Activated gamma-delta T cell treated with anti-CD3 and anti-CD28 coated beads, Interleukin-2, amount 50 U/mL, for 16 hours (primary cell): ENCODE results near the gene CCDC9B.

Experiments
- DNase-seq: peaks from one replicate; pipeline ENCODE4 v3.0.0-alpha.2; 2020; ENCODE audit warnings: low read depth

The CCDC9B gene

DNA sequence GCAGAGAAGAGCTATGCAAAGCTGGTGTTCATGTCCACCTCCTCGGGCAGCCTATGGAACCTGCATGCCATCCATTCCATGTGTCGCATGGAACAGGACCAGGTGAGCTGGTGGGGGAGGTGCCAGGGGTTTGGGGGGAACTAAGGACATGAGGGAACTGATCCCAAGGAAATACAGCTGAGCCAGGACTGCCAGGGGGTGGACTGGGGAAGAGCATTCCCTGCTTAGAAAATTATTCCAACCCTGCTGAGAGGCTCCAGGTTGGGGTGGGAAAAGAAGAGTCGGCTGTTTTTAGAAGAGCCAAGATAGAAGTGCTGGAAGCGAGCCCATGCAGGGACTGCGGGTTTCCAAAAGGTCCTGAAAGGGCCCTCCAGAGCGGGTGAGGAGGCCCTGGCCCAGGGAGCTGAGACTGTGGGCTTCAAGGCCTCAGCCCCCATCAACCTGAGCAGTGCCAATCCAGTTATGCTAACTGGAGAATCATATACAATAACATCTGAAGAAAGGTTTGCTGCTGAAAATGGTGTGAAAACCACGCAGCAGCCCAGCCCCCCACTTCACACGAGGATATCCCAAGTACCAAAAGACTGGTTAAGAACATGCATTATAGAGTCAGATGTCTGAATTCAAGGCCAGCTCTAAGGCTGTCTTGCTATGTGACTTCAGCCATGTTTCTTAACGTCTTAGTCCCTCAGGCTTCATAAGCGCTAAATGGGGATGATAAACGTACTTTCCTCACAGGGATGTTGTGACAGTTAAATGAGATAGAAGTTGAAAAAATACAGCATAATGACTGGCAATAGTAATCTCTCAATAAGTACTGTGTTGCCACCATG is 25.1 kb upstream of the CCDC9B start:
- DNase-seq = no peak

DNA sequence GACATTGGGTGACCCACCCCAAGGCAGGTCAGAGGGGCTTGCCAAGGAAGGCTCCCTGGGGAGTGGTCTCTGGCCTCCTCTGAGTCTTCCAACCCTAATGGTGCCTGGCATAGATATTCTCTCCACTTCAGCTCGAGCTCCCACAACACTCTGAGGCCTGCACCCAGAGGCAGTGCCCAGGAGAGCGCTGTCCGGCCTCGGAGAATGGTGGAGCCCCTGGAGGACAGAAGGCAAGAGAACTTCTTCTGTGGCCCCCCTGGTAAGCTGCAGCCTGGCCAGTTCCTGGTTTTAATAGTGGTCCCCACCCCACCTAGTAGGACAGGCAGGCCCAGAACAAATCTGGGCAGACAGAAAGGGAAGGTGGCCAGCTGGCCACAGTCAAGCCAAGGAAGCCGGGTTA is 24.3 kb upstream of the CCDC9B start:
- no peak for DNase-seq

DNA sequence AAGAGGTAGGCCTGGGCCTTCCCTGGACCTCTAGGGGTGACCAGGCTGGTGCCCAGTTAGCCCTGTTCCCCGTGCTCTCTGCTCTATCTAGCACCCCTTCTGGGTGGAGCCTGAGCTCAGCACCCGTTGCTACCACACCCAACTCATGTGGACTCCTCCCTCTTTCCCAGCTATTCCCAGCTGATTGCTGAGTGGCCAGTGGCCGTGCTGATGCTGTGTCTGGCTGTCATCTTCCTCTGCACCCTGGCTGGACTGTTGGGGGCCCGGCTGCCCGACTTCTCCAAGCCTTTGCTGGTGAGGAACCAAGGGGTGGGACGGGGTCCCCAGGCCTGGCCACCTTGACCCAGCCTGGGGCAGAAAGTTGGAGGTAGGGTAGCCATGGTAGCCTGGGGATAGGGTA is 23.5 kb upstream of the CCDC9B start:
- no peak for DNase-seq

DNA sequence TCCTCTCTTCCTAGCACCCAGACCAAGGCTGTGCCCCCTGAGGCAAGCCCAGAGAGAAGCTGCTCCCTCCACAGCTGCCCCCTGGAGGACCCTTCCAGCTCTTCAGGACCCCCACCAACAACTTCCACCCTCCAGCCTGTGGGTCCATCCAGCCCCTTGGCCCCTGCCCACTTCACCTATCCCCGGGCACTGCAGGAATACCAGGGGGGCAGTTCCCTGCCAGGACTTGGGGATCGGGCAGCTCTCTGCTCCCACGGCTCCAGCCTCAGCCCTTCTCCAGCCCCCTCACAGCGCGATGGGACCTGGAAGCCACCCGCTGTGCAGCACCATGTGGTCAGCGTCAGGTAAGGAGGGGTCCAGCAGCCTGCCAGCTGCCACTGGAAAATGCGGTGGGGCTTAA is 22.9 kb upstream of the CCDC9B start:
- no peak for DNase-seq

DNA sequence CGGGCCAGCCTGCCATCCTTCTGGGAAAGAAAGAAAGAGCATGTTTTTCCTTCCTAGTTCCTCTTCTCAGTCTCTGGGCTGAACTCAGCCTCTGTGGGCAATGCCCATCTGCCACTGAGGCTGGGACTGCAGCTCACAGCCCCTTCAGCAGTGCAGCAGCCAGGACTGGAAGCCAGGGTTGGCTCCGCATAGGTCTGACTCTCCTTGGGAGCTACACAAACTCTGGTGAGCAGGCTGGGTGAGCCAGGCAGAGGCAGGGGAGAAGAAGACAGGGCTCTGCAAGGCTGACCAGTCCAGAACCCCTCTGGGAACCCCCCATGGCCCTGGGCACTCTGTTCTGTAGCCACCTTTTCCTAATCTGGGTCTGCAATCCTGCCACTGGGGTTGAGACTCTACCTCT is 20.9 kb upstream of the CCDC9B start:
- DNase-seq = no peak

DNA sequence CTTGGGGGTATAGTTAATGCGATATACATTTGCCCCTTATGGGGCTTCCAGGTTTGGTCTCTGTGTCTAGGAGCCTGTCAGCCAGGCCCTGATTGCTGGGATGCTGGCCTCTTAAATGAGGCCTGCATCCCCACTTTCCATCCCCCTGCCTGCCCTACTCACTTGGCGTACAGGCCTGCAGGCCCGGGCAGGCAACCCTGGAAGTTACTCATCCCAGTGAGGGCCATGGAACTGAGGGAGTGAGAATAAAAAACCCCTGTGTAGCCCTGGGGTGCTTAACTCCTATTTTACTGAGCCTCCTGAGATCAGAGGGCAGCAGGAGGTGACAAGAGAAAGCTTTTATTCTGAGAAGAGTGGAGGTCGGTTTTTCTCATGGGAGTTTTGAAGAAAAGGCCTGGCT is 19.3 kb upstream of the CCDC9B start:
- DNase-seq = no peak

DNA sequence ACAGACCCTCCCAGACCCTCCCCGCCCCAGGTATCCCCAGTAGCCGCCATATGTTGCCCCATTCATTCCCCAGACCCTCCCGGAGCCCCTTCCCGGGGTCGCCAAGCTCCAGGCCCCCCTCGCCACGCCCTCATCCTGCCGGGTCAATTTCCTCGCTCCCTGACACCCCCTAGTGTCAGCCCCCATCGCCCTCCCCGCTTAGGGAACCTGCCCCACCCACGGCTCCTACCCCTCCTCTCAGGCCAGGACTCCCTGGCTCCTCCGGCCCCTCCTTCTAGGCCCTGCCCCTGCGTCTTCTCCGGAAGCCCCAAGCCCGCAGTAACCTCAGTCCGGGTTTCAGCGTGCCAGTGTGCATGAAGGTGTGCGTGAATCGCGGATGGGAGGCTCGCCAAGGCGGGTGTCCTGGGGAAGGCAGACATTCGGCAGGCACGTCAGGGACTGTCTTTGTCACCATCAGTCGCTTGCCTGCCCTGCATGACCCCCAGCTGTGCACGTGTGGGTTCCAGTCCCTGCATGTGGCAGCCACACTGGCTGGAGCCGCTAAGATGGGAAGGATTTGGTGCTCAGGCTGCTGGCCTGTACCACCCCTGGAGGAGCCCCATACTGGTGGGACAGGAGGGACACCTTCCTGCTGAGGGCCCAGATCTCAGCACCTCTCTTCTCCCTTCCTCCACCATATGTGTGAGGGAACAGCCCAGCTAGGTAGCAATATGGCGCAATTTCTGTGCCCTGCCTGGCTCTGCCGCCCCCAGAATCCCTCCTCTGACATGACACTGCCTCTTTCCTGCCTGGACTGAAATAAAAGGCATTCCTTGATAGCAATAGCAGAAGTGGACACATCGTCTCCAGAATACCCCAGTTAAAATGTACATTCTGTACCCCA is 18.0 kb upstream of the CCDC9B start:
- DNase-seq = peak; percentile 17

DNA sequence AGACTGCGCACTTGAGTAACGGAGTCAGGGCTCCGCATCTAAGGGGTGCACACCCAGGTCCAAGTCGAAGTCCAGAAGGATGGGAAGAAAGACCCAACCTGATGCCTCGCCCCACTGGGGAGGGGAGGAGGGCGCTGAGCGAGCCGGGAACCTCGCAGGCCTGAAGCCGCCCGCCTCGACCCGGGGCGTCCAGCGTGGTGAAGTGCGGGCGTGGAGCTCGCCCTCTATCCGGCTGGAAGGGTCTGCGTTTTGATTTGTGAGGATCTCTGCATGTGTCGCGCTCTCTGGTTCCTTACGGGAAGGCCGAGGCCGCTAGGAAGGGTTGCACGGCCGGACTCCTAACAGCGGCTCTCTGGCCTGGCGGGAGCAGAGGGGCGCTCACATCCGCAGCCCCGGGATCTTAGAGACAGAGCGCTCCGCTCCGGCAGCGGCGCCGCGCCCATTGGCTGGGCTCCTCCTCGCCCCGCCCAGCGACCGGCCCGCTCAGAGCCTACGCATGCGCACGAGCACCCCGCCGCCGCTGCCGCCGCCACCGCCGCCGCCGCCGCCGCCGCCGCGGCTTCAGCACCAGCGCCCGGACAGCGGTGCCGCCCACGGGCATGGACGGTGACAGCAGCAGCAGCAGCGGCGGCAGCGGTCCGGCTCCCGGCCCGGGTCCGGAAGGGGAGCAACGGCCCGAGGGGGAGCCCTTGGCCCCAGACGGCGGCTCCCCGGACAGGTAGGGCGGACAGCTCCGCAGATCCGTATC is 17.2 kb upstream of the CCDC9B start, which contains the start of gene DISP2:
DISP2 (plus strand) TSS at position 497 of the 748 bp plus-strand sequence; CDS start at position 600, 103 bp downstream.
- DNase-seq = peak; percentile 76

DNA sequence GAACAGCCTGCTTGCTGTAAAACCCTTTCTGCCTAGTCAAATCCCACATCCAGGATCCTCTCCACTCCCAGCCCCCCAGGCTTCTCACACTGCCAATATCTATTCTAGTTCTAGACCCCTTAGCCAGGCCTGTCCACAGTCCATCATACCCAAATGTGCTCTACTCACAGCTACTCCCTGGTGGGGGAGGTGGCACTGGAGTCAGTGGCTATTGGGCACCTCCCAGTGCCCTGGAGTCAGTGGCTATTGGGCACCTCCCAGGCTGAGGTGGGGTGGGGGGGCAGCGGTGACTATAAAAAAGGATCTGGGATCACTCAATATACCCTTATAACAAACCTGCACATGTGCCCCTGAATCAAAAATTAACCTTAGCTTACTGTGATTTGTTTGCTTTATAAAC is 16.5 kb upstream of the CCDC9B start:
- no peak for DNase-seq

DNA sequence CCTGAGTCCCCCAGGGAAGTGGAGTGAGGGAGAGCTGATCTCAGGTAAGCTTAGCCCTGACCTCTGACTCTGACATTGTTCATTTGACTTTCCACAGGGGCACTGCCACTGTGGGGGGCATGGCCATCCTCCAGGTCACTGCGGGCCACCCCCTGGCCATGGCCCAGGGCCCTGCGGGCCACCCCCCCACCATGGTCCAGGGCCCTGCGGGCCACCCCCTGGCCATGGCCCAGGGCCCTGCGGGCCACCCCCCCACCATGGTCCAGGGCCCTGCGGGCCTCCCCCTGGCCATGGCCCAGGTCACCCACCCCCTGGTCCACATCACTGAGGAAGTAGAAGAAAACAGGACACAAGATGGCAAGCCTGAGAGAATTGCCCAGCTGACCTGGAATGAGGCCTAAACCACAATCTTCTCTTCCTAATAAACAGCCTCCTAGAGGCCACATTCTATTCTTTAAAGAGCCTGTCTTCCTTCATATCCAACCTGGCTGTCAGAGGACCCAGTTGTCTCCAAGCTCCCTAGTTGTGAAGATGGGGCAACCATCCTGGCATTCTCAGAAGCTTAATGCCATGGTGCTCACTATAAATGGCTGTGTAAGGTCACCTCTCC is 15.3 kb upstream of the CCDC9B start:
- no peak for DNase-seq

DNA sequence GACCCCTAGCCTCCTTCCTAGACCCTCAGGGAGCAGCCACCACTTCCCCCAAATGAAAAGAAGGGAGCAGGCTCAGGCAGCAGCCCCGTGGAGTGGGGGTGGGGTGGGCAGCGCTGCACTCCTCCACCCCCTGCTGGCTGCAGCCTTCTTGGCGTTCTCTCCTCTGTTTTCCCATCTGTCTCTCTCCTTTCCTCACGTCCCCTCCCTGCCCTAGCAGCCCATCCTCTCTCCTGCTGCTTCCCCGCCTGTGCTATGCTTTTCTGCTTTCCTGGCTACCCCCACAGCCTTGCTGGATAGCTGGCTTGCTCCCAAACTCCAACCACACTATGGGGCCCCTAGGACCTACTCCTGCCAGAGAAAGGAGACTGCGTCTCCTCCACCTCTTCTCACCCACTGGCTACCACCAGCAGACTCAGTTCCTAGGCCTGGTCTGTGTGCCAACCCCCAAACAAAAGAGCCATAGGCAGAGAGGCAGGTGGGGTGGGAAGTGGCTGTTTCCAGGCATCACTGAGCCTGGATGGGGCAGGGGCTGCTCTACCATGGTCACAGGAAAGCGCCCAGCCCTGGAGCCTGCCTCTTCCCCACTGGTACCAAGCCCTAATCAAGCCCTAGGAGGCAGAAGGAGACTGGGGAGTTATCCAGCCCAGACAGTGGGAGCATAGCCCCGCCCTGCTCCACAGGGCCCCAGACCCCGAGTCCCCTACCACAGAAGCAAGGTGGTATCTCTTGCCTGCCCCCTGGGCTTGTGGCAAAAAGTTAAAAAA is 13.9 kb upstream of the CCDC9B start:
- DNase-seq = no peak

DNA sequence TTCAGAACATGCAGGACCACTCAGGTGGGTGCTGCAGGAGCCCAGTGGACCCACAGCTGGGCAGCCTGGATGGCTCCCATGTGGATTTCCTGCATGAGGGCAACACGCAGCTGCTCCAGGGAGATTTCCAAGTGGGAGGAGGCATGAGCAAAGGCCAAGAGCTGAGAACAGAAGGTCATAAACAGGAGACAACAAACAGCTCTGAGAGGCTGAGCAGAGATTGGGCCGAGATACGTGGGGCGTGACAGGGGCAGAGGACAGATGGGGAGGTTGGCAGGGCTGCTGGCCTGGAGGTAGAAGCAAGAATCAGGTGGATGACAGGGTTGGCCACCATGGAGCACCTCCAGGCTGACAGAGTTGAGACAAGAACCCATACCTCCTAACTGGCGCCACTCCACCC is 13.0 kb upstream of the CCDC9B start:
- DNase-seq = no peak

DNA sequence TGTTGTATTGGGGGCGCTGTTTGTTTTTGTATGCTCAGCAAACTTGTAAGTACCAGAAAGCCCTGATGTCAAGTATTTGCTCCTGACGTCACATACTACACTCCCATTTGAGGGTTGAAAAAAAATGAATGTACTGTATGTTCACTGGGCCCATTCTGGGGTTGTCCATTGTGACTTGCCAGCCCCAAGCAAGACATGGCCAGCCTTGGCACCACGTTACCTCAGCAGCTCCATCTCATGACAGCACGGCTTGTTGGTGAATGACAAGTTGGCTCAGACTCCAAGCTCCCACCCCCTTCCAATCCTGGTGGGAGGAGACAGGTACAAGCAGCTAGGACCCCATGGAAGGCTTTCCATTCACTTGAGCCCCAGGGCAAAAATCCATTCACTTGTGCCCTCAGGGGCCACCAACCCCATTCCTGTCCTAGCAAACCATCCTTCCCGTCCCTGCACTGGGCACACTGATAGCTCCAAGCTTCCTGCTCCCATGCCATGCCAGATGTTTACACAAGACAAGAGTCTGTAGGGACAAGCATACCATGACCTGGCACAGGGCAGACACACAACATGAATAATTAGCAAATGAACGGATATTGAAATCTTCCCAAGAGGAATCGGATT is 11.7 kb upstream of the CCDC9B start:
- no peak for DNase-seq

DNA sequence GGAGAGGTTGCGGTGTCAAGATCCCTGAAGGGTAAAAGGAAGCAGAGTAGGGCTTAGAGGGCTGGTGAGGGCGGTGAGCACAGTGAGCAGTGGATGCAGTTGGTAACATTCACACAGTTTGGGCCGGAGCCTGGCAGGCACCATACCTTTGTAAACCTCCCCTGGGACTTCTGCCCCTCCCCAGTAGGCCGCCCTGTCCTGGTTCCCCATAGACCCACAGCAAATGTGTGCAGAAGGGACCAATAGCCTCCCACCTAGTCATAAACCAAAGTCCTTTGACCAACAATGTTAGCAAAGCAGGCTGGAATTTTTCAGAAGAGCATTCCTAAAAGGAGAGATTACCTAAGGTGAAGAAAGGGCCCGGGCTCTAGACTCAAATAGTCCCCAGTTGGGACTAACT is 8.4 kb upstream of the CCDC9B start:
- no peak for DNase-seq

DNA sequence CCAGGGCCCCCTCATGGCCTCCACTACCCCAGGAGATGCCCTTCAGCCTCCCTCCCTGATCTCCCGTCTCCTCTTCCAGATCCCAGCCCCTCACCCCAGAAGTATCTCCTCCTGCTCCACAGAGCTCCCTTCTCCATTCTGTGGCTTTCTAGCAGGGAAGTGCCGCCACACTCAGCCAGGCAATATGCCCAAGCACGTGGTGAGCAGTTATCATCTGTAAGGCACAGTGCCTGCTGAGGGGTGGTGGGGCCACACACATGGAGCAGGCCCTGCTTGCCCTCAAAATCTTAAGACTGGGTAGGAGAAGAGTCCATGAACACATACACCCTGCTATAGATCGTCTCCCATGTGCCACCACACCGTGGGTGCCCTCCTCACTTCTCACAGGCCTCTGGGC is 7.7 kb upstream of the CCDC9B start:
- DNase-seq = no peak

DNA sequence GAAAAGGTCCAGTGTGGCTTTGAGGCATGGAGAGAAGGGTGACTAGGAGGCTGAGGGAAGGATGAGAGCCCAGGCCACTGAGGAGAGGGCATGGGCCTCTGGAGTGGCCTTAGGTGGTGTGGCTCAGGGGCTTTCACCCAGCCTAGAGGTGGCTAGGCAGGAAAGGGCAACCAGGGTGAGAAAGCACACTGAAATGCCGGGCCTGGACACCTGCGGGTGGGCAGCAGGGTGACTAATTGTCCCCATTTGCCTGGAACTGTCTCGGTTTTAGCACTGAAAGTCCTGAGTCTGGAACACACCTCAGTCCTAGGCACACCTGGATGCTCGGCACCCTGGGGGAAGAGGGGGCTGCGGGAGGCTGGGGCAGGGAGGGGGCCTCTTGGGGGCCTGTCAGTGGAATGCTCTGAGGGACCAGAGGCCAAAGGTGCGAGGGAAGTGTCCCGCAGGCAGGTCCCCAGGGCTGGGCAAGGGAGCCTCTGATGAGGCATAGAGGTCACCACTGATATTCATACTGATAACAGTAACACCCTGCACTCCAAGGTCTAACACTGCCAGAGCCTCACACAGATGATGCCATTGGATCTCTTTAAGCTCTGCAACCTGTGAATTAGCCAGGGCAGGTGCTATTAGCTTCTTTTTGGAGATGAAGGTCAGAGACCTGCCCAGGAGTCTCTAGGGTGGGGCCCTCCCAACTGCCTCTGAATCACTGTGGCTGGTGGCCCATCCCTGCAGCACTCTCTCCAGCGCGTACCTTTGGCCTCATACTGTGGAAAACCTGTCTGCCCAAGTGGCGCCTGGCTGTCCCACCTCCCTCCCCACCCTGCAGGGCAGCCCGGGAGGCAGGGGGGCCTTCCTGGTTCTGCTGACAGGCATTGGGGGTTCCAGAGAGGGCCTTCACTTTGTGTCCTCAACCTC is 7.1 kb upstream of the CCDC9B start:
- no peak for DNase-seq

DNA sequence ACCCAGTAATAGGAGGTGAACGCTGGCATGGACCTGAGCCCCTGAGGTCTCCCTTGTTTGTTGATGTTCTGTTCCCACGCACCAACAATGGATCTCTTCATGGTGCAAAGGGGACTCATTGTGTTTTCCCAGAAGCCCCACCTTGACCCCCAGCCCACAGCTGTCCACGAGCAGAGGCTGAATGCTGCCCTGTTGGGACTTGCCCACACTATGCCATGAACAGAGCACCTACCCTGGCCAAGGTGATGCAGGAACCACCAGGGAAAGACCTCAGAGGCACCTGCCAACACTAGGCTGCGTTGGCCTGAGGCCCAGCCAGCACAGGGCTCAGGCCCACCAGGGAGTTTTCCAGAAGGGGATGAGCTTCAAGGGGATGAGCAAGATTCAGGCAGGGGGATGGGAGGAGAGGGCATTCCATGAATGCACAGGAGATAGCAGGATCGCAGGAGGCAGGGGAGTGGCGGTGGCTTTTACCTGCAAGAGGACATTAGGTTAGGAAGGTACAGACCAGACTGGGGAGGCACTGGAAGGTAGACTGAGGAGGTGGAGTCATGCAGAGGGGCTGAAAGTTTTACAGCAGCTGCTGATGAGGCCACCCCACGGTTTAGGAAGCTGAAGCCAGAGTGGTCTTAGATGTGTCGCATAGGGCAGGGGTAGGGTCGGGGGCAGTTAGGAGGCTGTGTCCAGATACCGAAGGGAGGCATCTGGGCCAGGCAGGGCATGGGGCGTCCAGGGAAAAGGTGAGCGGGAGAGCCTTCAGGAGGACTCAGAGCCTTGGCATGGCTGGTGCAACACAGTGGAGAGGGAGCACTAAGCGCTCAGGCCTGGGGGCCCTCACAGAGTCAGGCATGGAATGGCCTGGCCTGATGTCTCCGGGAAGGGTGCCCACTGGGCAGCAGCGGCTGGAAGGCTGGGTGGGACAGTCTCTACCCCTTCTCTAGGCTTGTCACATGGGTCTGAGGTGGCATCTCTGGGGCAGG is 6.1 kb upstream of the CCDC9B start:
- DNase-seq = no peak

DNA sequence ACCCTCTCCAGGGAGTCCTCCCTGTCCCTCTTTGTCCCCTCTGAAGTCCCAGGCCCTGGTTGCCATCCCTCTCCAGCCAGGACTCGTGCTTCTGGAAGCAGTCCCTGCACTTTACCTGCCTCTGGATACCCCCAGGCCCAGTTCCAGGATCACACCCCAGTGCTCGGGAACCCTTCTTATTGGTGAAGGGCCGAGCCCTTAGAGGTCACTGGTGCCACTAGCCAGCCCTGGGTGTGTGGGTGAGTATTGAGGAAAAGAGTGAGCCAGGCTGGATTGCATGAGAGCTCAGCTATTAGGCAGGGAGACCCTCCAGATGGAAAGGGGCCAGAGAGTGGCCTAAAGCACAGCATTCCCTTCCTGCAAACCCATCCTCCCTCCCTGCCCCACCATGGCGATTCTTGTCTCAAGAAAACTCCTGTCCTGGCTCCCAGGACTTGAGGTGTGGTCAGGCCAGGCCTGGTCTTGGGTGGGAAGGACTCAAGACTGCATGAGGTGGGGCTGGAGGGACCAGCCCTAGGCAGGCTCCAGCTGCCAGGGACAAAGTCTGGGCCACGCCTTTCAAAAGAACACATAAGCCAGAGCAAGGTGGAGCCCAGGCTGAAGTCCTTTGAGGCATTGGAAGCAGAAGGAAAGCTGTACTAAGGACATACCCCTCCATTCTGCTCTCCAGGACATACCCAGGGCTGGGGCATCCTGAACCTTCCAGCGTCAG is 5.3 kb upstream of the CCDC9B start:
- DNase-seq = no peak
